ENCODE data around the gene GDPD5.

GDPD5 gene

GRCh38 chr11:75465701-75466531 is 59.8 kb downstream of the GDPD5 start:
- TF ChIP-seq CTCF (IDR thresholded peaks at IDR 0.05; ENCODE audit: control insufficient read depth, extremely low read depth, insufficient read depth) = no peak
- no peak for DNase-seq (ENCODE audit: low read depth)
- H3K4me3 ChIP-seq (ENCODE audit: low read depth, low read length) = no peak overlapping the region

- no peak for DNase-seq (ENCODE audit: low read depth)
- no peak for TF ChIP-seq CTCF (IDR thresholded peaks at IDR 0.05; ENCODE audit: control insufficient read depth, extremely low read depth, insufficient read depth)
- no peak overlapping the region for H3K4me3 ChIP-seq (ENCODE audit: low read depth, low read length)
Measured at GRCh38 chr11:75463106-75463774, 62.5 kb downstream of the GDPD5 start.

- DNase-seq (ENCODE audit: low read depth) = no peak
- no peak overlapping the region for H3K4me3 ChIP-seq (ENCODE audit: low read depth, low read length)
- no peak for TF ChIP-seq CTCF (IDR thresholded peaks at IDR 0.05; ENCODE audit: control insufficient read depth, extremely low read depth, insufficient read depth)
Measured at GRCh38 chr11:75462117-75462653, 63.6 kb downstream of the GDPD5 start.

- no peak overlapping the region for H3K4me3 ChIP-seq (ENCODE audit: low read depth, low read length)
- TF ChIP-seq CTCF (IDR thresholded peaks at IDR 0.05; ENCODE audit: control insufficient read depth, extremely low read depth, insufficient read depth) = no peak
- no peak for DNase-seq (ENCODE audit: low read depth)
Measured at GRCh38 chr11:75461151-75461550, 64.6 kb downstream of the GDPD5 start.

- H3K4me3 ChIP-seq (ENCODE audit: low read depth, low read length) = no peak overlapping the region
- no peak for DNase-seq (ENCODE audit: low read depth)
- no peak for TF ChIP-seq CTCF (IDR thresholded peaks at IDR 0.05; ENCODE audit: control insufficient read depth, extremely low read depth, insufficient read depth)
Measured at GRCh38 chr11:75456596-75457183, 69.1 kb downstream of the GDPD5 start.

- no peak for DNase-seq (ENCODE audit: low read depth)
- TF ChIP-seq CTCF (IDR thresholded peaks at IDR 0.05; ENCODE audit: control insufficient read depth, extremely low read depth, insufficient read depth) = no peak
- H3K4me3 ChIP-seq (ENCODE audit: low read depth, low read length) = no peak overlapping the region
Measured at GRCh38 chr11:75454987-75455386, 70.8 kb downstream of the GDPD5 start.

Measured in LNCaP clone FGC (cell line).